ENCODE measurements around the gene MCUB. TPM values are rescaled to one million over a fixed set of nuclear protein-coding genes. Genes with fewer than 3 reads are reported as not detected.
"Not testable (repeated sequence)": the region's sequence is repeated elsewhere in the genome, so short reads cannot be mapped to it uniquely, and the experiment has no call there.

MCUB gene
- total RNA-seq, 4 donors from 2014 or later, result 30.4 to 68.4 (median 44.6) TPM

DNA sequence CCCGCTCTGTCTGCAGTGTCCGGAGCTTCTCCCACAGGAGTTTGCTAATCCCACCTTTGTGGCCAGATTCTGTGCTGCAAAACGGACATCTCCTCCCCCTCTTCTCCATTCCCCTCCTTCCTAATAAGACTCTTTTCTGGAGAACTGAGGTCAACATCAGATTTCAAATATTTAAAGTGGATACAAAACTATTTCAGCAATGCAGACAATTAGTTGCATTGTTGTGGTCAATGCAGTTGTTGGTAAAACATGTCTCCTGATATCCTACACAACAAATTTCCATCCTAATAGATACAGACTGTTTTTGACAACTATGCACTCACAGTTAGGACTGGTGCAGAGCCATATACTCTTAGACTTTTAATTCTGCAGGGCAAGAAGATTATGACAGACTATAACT is 5.1 kb upstream of the MCUB start:
- DNase-seq (ENCODE audit: low spot score in 2 of 2), result no peak
- WGBS, result 88% methylated on average over 3 of the region's 3 CpGs
- Histone ChIP-seq H3K36me3 (no peaks in the 10 kb centered on the region), H3K4me3 (no peak overlapping the region), H3K9me3 (no peaks in the 10 kb centered on the region), H3K4me1 (peaks cover 8% of the 10 kb centered on the region), H3K27me3 (no peaks in the 10 kb centered on the region), H3K27ac (no peak overlapping the region)
- TF ChIP-seq POLR2A (IDR thresholded peaks at IDR 0.05) (no peak), EP300 (IDR thresholded peaks at IDR 0.05) (no peak), POLR2AphosphoS5 (IDR thresholded peaks at IDR 0.05) (no peak)
- TF ChIP-seq, protein P1, sequence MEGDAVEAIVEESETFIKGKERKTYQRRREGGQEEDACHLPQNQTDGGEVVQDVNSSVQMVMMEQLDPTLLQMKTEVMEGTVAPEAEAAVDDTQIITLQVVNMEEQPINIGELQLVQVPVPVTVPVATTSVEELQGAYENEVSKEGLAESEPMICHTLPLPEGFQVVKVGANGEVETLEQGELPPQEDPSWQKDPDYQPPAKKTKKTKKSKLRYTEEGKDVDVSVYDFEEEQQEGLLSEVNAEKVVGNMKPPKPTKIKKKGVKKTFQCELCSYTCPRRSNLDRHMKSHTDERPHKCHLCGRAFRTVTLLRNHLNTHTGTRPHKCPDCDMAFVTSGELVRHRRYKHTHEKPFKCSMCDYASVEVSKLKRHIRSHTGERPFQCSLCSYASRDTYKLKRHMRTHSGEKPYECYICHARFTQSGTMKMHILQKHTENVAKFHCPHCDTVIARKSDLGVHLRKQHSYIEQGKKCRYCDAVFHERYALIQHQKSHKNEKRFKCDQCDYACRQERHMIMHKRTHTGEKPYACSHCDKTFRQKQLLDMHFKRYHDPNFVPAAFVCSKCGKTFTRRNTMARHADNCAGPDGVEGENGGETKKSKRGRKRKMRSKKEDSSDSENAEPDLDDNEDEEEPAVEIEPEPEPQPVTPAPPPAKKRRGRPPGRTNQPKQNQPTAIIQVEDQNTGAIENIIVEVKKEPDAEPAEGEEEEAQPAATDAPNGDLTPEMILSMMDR (IDR thresholded peaks at IDR 0.05), result no peak

DNA sequence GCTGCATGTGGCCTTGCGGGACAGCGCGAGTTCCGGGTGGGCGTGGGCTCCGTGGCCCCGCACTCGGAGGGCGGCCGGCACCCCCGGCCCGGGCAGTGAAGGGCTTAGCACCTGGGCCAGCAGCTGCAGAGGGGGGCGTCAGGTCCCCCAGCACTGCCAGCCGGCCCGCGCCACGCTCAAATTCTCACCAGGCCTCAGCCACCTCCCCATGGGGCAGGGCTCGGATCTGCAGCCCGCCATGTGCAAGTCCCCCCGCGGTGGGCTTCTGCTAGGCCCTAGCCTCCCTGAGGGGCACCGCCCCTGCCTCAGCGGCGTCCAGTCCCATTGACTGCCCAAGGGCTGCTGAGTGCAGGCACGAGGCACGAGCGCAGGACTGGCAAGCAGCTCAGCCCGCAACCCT is 2.6 kb upstream of the MCUB start:
- Histone ChIP-seq H3K4me1 (peaks cover 20% of the 10 kb centered on the region), H3K9me3 (no peaks in the 10 kb centered on the region), H3K4me3 (no peak overlapping the region), H3K36me3 (no peaks in the 10 kb centered on the region), H3K27me3 (no peaks in the 10 kb centered on the region), H3K27ac (no peak overlapping the region)
- WGBS, result 97% methylated on average over 10 of the region's 28 CpGs
- peak in 1 of 2 donors; percentile 63 for DNase-seq (ENCODE audit: low spot score in 2 of 2)
- TF ChIP-seq EP300 (IDR thresholded peaks at IDR 0.05), result no peak
- no peak for TF ChIP-seq POLR2AphosphoS5 (IDR thresholded peaks at IDR 0.05)

DNA sequence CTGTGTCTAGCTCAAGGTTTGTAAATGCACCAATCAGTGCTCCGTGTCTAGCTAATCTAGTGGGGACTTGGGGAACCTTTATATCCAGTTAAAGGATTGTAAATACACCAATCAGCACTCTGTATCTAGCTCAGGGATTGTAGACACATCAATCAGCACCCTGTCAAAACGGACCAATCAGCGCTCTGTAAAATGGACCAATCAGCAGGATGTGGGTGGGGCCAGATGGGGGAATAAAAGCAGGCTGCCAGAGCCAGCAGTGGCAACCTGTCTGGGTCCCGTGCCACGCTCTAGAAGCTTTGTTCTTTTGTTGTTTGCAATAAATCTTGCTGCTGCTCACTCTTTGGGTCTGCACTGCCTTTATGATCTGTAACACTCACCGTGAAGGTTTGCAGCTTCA is 2.0 kb upstream of the MCUB start:
- not testable (repeated sequence) for H3K36me3 ChIP-seq; H3K4me3 ChIP-seq; H3K9me3 ChIP-seq; H3K27ac ChIP-seq; H3K27me3 ChIP-seq; DNase-seq (ENCODE audit: low spot score in 2 of 2)
- 93% methylated on average over 6 of the region's 6 CpGs for WGBS
- H3K4me1 ChIP-seq, result peaks cover 20% of the 10 kb centered on the region

DNA sequence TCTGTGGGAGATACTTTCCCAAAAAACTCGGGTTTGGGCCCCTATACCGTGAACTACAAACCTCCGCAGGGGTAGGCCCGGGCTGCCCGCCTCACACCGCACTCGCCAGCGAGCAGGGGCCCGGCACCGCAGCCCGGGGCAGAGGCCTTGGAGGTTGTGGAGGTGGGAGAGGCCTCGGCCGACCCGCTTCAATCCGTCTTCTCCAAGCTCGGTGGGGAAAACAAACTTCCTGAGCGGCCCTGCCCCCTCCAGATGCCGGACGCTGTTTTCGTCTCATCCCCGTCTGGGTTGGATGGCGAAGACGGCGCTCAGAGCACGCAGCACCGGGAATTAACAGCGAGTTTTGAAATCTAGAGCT is 442 bp upstream of the MCUB start:
- H3K4me3 ChIP-seq, result peak overlapping the region; percentile 79
- 1% methylated on average over 27 of the region's 27 CpGs for WGBS
- peak overlapping the region; percentile 92 for H3K27ac ChIP-seq
- DNase-seq (ENCODE audit: low spot score in 2 of 2), result peak in 1 of 2 donors; percentile 68
- TF ChIP-seq POLR2A (IDR thresholded peaks at IDR 0.05) (no peak), POLR2AphosphoS5 (IDR thresholded peaks at IDR 0.05) (no peak), EP300 (IDR thresholded peaks at IDR 0.05) (no peak)
- TF ChIP-seq, protein P1 (IDR thresholded peaks at IDR 0.05), result no peak
- H3K4me1 ChIP-seq, result peaks cover 20% of the 10 kb centered on the region
- H3K36me3 ChIP-seq, result no peaks in the 10 kb centered on the region
- H3K9me3 ChIP-seq, result no peaks in the 10 kb centered on the region
- no peaks in the 10 kb centered on the region for H3K27me3 ChIP-seq

DNA sequence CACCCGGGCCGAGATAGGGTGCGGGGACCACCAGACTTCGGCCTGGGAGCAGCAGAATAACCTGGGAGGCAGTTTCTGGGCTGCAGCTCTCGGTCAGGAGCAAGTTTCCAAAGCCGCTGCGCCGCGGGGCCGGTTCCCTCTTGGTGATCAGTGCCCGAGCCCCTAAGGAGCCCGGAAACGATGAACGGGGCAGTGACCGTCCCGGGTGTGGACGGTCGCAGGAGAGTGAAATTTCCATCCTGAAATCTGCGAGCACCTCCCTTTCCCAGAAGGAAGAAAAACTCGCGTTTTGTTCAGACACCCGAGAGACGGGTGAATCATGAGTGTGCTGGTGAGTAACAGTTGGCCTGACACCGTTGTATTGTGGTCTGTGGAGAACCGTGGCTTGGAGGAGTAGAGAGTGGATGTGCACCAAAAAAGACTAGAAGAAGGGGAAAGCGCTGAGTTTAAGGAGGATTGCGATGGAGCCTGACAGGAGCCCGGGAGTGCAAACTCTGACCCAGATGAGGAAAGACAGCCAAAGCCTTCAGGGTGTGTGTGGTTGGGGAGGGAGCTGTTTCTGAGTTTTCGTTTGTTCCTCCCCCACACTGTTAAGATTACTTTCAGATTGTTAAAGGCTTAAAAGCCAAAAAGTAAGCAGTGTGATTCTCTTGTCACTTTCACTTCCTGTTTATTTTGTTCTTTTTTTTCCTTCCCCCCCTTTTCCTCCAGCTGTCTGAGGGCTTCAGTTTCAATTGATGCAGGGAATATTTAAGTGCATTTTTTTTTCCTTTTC is 828 bp downstream of the MCUB start:
- under 1% methylated on average over 16 of the region's 29 CpGs for WGBS
- Histone ChIP-seq H3K36me3 (no peaks in the 10 kb centered on the region), H3K27me3 (no peaks in the 10 kb centered on the region), H3K27ac (peak overlapping the region; percentile 92), H3K4me3 (peak overlapping the region; percentile 79), H3K9me3 (no peaks in the 10 kb centered on the region), H3K4me1 (peaks cover 20% of the 10 kb centered on the region)
- TF ChIP-seq POLR2AphosphoS5 (IDR thresholded peaks at IDR 0.05) (no peak), EP300 (IDR thresholded peaks at IDR 0.05) (no peak), POLR2A (IDR thresholded peaks at IDR 0.05) (no peak)
- TF ChIP-seq, protein P1 (IDR thresholded peaks at IDR 0.05), result no peak
- DNase-seq (ENCODE audit: low spot score in 2 of 2), result peak; percentile 74 to 83

DNA sequence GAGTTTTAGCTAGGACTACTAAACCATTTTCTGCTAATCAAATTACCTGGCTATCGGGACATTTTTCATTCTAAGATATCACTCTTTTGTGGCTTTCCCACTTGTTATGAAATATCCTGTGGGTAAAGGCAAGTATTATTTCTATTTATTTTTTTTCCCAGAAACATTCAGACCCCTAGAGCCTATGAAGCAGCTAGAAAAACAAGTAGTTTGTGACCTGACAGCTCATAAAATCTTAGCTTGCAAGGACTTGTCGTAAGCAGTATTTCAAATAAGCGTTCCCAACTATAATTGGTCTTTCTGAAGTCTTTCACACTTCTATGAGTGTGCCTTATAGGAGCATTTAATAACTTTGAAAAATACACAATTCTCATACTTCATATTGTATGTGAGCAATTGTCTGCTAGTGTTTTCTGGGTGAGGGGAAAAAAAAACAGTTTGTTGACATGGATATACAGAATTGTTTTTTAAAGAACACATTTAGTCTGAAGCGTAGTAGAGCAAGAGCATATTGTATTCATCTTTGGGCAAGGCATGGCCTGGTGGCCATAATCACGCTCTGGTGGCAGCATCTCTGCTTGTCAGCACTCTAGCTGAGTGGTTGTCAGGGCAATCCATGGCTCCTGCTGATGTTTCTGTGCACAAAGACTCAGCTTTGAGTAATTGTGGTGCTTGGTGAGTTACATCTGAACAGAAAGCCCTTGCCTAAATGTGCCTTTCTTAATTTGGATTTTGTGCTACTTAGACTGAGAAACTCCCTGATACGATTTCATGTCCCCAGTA is 2.6 kb downstream of the MCUB start:
- Histone ChIP-seq H3K36me3 (no peaks in the 10 kb centered on the region), H3K4me3 (no peak overlapping the region), H3K9me3 (no peaks in the 10 kb centered on the region), H3K4me1 (peaks cover 20% of the 10 kb centered on the region), H3K27me3 (no peaks in the 10 kb centered on the region), H3K27ac (no peak overlapping the region)
- no peak for DNase-seq (ENCODE audit: low spot score in 2 of 2)
- TF ChIP-seq POLR2AphosphoS5 (IDR thresholded peaks at IDR 0.05) (no peak), EP300 (IDR thresholded peaks at IDR 0.05) (no peak), POLR2A (IDR thresholded peaks at IDR 0.05) (no peak)
- TF ChIP-seq, protein P1 (IDR thresholded peaks at IDR 0.05), result no peak
- 71% methylated on average over 6 of the region's 6 CpGs for WGBS
